IPS DF 6.9 (cell line): ENCODE measurements around the gene ZFYVE21.

ENCODE experiments used
- DNase-seq: peaks from one replicate; pipeline ENCODE4 v3.0.0-alpha.2; 2013; ENCODE audit warnings: low read depth, low spot score
- H3K27ac ChIP-seq: one replicate; pipeline ENCODE4 v1.5.1; 2013; ENCODE audit warnings: low read length, control low read depth
- H3K27me3 ChIP-seq: 2 replicates; pipeline ENCODE4 v1.6.1; 2013; ENCODE audit warnings: mild to moderate bottlenecking, low read length; ENCODE audit not compliant: control insufficient read depth, insufficient read depth
- H3K36me3 ChIP-seq: 2 replicates; pipeline ENCODE4 v1.6.1; 2013; ENCODE audit warnings: low read length; ENCODE audit not compliant: control insufficient read depth, insufficient read depth
- H3K4me1 ChIP-seq: 2 replicates; pipeline ENCODE4 v1.6.1; 2013; ENCODE audit warnings: low read length; ENCODE audit not compliant: control insufficient read depth, insufficient read depth
- H3K4me3 ChIP-seq: 2 replicates; pipeline ENCODE4 v1.5.1; 2013; ENCODE audit warnings: mild to moderate bottlenecking, low read length
- H3K9me3 ChIP-seq: 2 replicates; pipeline ENCODE4 v1.6.1; 2013; ENCODE audit warnings: low read length, inconsistent platforms; ENCODE audit not compliant: control insufficient read depth, insufficient read depth
- WGBS: extraction: QIAGEN DNeasy Blood & Tissue Kit; methylation state at CpG from one replicate; pipeline ENCODE4 v1.1.7; 2013; ENCODE audit warnings: mixed read lengths, missing lambda C conversion rate; ENCODE audit not compliant: insufficient read length, insufficient coverage; 5-methylcytosine and 5-hydroxymethylcytosine counted together

Gene ZFYVE21

GRCh38 chr14:103732868-103733620 lies 17.4 kb downstream of the ZFYVE21 start:
- no peak for DNase-seq
- Histone ChIP-seq H3K9me3 (no peaks in the 10 kb centered on the region), H3K27me3 (no peaks in the 10 kb centered on the region), H3K4me3 (no peak overlapping the region), H3K36me3 (peaks cover 24% of the 10 kb centered on the region), H3K27ac (no peak overlapping the region), H3K4me1 (no peaks in the 10 kb centered on the region; the same call in 1 of the 2 replicates)
- no CpG with 5 or more reads among the region's 9 CpGs for WGBS

DNA sequence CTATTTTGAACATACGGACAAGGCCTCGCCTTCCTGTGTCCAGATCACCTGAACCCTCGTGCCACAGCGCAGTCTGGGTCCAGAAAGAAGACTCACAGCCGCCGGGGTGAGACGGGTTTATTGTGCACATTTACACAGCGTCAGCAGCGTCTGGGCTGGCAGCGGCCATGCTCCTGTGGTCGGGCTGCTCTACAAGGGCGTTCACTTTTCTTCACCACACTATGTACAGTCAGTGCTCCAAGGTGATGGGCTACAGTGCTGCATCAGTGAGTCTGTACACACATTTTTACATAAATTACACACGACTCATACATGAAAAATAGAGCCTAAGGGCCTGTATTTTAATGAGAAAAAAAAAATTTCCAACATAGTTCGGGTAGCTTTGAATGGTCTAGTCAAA lies 18.0 kb downstream of the ZFYVE21 start:
- Histone ChIP-seq H3K27ac (no peak overlapping the region), H3K27me3 (no peaks in the 10 kb centered on the region), H3K4me3 (no peak overlapping the region), H3K36me3 (peaks cover 24% of the 10 kb centered on the region), H3K9me3 (no peaks in the 10 kb centered on the region), H3K4me1 (no peaks in the 10 kb centered on the region; the same call in 1 of the 2 replicates)
- no CpG with 5 or more reads among the region's 14 CpGs for WGBS
- DNase-seq = no peak

GRCh38 chr14:103734081-103734888 lies 18.7 kb downstream of the ZFYVE21 start:
- H3K4me1 ChIP-seq = no peaks in the 10 kb centered on the region; the same call in 1 of the 2 replicates
- no peak for DNase-seq
- no peaks in the 10 kb centered on the region for H3K27me3 ChIP-seq
- H3K4me3 ChIP-seq = no peak overlapping the region
- H3K9me3 ChIP-seq = no peaks in the 10 kb centered on the region
- H3K27ac ChIP-seq = no peak overlapping the region
- H3K36me3 ChIP-seq = peaks cover 21% of the 10 kb centered on the region
- no CpG with 5 or more reads among the region's 23 CpGs for WGBS

- no peaks in the 10 kb centered on the region for H3K27me3 ChIP-seq
- no peak for DNase-seq
- no peaks in the 10 kb centered on the region for H3K9me3 ChIP-seq
- H3K4me1 ChIP-seq = no peaks in the 10 kb centered on the region; the same call in 1 of the 2 replicates
- no peak overlapping the region for H3K27ac ChIP-seq
- no peak overlapping the region for H3K4me3 ChIP-seq
- H3K36me3 ChIP-seq = peaks cover 14% of the 10 kb centered on the region
- no CpG with 5 or more reads among the region's 12 CpGs for WGBS
Observed at GRCh38 chr14:103735022-103735421, 19.4 kb downstream of the ZFYVE21 start.

GRCh38 chr14:103735439-103735814 lies 19.8 kb downstream of the ZFYVE21 start:
- no peak overlapping the region for H3K4me3 ChIP-seq
- peaks cover 12% of the 10 kb centered on the region for H3K36me3 ChIP-seq
- H3K4me1 ChIP-seq = no peaks in the 10 kb centered on the region; the same call in 1 of the 2 replicates
- WGBS = no CpG with 5 or more reads among the region's 7 CpGs
- H3K9me3 ChIP-seq = no peaks in the 10 kb centered on the region
- no peak overlapping the region for H3K27ac ChIP-seq
- no peaks in the 10 kb centered on the region for H3K27me3 ChIP-seq
- DNase-seq = no peak

DNA sequence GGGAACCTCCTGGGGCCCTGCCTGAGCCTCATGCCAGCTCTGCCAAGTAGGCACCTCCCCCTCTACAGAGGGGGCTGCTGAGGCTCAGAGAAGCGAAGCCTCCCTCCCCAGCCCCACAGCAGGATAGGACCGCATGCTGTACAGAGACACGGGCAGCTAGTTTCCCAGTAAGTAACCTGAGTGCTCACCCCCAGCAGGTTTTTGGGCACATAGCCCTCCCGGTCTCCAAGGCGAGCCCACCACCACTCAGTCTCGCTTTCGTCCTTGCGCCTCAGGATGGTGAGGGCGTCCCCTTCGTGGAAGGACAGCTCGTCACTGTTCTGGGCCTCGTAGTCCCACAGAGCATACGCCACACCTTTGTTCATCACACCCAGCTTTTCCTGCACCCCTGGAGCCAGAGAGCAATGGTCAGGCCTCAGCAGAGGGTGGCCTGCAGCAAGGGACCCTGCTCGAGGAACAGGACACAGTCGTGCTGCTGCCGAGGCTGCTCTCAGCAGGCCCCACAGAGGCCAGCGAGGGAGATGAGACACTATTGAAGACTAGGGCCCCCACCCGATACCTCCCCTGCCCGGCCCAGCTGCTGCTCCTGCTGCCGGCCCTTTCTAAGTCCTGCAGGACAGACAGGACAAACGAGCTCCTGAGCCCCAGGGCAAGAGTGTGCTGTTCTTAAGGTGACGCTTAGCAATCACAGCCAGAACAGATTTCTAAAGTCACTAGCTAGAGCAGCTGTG lies 20.4 kb downstream of the ZFYVE21 start:
- H3K27me3 ChIP-seq = no peaks in the 10 kb centered on the region
- no peaks in the 10 kb centered on the region; the same call in 1 of the 2 replicates for H3K4me1 ChIP-seq
- H3K27ac ChIP-seq = no peak overlapping the region
- no CpG with 5 or more reads among the region's 22 CpGs for WGBS
- no peaks in the 10 kb centered on the region for H3K9me3 ChIP-seq
- DNase-seq = no peak
- H3K4me3 ChIP-seq = no peak overlapping the region
- peaks cover 12% of the 10 kb centered on the region for H3K36me3 ChIP-seq

GRCh38 chr14:103736546-103737431 lies 21.2 kb downstream of the ZFYVE21 start:
- Histone ChIP-seq H3K4me3 (no peak overlapping the region), H3K27me3 (no peaks in the 10 kb centered on the region), H3K36me3 (peaks cover 10% of the 10 kb centered on the region), H3K27ac (no peak overlapping the region), H3K4me1 (no peaks in the 10 kb centered on the region; the same call in 1 of the 2 replicates), H3K9me3 (no peaks in the 10 kb centered on the region)
- DNase-seq = no peak
- WGBS = no CpG with 5 or more reads among the region's 10 CpGs

DNA sequence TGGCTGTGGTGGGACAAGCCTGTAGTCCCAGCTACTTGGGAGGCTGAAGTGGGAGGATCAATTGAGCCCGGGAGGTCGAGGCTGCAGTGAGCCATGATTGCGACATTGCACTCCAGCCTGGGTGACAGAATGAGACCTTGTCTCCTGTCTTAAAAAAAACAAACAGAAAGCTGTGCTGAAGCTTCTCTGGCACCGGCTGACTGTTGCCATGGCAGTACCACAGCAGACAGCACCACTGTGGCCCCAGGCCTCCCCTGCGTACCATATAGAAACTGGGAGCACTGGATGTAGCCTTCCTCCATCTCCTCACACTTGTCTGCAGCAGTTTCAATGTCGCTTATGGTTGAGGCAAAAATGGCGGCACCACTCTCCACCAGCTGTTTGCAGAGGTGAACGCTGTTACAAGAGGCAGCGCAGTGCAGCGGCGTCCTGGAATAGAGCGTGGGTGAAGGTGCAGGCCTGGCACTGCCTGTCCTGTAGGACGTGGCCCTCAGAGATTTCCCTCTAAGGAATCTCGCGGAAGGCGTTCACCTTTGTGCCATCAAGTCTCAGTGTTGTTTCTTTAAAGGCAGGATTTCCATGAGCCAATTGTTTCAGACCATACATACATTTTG lies 21.9 kb downstream of the ZFYVE21 start:
- WGBS = no CpG with 5 or more reads among the region's 16 CpGs
- H3K9me3 ChIP-seq = no peaks in the 10 kb centered on the region
- H3K27me3 ChIP-seq = no peaks in the 10 kb centered on the region
- no peak overlapping the region for H3K4me3 ChIP-seq
- no peak overlapping the region for H3K27ac ChIP-seq
- H3K4me1 ChIP-seq = no peaks in the 10 kb centered on the region; the same call in 1 of the 2 replicates
- peaks cover 6% of the 10 kb centered on the region for H3K36me3 ChIP-seq
- no peak for DNase-seq

DNA sequence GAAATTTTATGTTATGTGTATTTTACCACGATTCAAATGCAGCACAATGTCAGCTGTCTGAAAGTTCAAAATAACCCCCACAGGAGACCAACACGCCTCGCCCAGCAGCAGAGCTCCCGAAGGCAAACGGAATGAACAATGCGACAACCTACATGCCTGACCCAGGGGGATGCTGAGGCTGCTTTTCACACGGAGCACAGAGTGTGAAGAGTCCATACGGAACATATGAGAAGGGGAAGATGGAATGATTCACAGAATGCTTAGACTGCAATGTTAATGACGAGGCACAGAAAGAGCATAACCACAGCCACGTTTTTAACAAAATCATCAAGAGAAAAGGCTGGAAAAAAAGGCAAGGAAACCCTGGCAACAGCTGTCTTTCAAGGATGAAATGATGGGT lies 22.6 kb downstream of the ZFYVE21 start:
- Histone ChIP-seq H3K27me3 (no peaks in the 10 kb centered on the region), H3K9me3 (no peaks in the 10 kb centered on the region), H3K27ac (no peak overlapping the region), H3K4me1 (no peaks in the 10 kb centered on the region; the same call in 1 of the 2 replicates), H3K36me3 (peaks cover 3% of the 10 kb centered on the region; the same call in 1 of the 2 replicates), H3K4me3 (no peak overlapping the region)
- no CpG with 5 or more reads among the region's 10 CpGs for WGBS
- no peak for DNase-seq
